ENCODE measurements around the gene LSM4.

DNA sequence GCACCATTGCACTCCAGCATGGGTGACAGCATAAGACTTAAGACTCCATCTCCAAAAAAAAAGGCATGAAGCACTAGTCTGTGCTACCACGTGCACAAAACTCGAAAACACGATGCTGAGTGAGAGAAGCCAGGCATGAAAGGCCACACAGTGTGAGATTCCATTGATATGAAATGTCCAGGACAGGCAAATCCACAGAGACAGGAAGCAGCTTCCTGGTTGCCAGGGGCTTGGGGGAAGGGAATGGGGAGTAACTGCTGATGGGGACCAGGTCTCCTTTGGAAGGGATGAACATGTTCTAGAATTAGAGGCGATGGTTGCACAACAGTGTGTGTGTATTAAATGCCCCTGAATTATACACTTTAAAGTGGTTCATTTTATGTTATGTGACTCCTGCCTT, 25.6 kb downstream of the LSM4 start:
- TF ChIP-seq, protein P1, sequence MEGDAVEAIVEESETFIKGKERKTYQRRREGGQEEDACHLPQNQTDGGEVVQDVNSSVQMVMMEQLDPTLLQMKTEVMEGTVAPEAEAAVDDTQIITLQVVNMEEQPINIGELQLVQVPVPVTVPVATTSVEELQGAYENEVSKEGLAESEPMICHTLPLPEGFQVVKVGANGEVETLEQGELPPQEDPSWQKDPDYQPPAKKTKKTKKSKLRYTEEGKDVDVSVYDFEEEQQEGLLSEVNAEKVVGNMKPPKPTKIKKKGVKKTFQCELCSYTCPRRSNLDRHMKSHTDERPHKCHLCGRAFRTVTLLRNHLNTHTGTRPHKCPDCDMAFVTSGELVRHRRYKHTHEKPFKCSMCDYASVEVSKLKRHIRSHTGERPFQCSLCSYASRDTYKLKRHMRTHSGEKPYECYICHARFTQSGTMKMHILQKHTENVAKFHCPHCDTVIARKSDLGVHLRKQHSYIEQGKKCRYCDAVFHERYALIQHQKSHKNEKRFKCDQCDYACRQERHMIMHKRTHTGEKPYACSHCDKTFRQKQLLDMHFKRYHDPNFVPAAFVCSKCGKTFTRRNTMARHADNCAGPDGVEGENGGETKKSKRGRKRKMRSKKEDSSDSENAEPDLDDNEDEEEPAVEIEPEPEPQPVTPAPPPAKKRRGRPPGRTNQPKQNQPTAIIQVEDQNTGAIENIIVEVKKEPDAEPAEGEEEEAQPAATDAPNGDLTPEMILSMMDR (IDR thresholded peaks at IDR 0.05), result no peak
- TF ChIP-seq POLR2A (IDR thresholded peaks at IDR 0.05), result no peak

Measured in right lobe of liver (tissue), 4 donors.